ENCODE results near the gene SLC16A2. TPM values are rescaled to one million over a fixed set of nuclear protein-coding genes. Genes with fewer than 3 reads are reported as not detected.

The SLC16A2 gene
- total and polyA plus RNA-seq, 10 of the 15 experiments (the other 5 are each of a cell fraction or from before 2014, with no cell fraction given), result 0.08 to 0.13 TPM; not detected in 8

- TF ChIP-seq, protein P1, sequence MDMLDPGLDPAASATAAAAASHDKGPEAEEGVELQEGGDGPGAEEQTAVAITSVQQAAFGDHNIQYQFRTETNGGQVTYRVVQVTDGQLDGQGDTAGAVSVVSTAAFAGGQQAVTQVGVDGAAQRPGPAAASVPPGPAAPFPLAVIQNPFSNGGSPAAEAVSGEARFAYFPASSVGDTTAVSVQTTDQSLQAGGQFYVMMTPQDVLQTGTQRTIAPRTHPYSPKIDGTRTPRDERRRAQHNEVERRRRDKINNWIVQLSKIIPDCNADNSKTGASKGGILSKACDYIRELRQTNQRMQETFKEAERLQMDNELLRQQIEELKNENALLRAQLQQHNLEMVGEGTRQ (IDR thresholded peaks at IDR 0.05; ENCODE audit: borderline replicate concordance, low read depth, low read length), result no peak
- TF ChIP-seq IRF5 (IDR thresholded peaks at IDR 0.05; ENCODE audit: borderline replicate concordance) (no peak), SKIL (IDR thresholded peaks at IDR 0.05; ENCODE audit: low read depth, poor library complexity, severe bottlenecking) (no peak), FOXM1 (IDR thresholded peaks at IDR 0.05; ENCODE audit: low read depth, low read length) (no peak), CREB1 (IDR thresholded peaks at IDR 0.05; ENCODE audit: low read depth) (no peak)
Observed at GRCh38 chrX:74377282-74377681, 44.0 kb upstream of the SLC16A2 start (continued).

- H3K27me3 ChIP-seq (replicated peaks in 1 of 2; ENCODE audit: control insufficient read depth in 2 of 2, insufficient read depth in 2 of 2, low read length in 1 of 2), result no peaks in the 10 kb centered on the region
- DNase-seq (ENCODE audit: low read depth, low spot score), result peak; percentile 3
- no peak overlapping the region for H2AFZ ChIP-seq (ENCODE audit: control insufficient read depth, low read depth, low read length)
- no peaks in the 10 kb centered on the region for H3K36me3 ChIP-seq (ENCODE audit: control insufficient read depth in 2 of 2, insufficient read depth in 2 of 2, low read length in 1 of 2)
- WGBS (ENCODE audit: insufficient coverage, insufficient replicate concordance, low lambda C conversion rate, missing lambda C conversion rate), result 17% methylated on average over 2 of the region's 2 CpGs
- no peaks in the 10 kb centered on the region for H4K20me1 ChIP-seq (ENCODE audit: control insufficient read depth, insufficient read depth)
- no peak overlapping the region for H3K9ac ChIP-seq (ENCODE audit: control insufficient read depth, insufficient read depth, low read length)
- no TSS peak for BruUV-seq (replicated peaks)
- H3K4me3 ChIP-seq, result no peak overlapping the region
- no peak overlapping the region for H3K27ac ChIP-seq (ENCODE audit: control insufficient read depth, insufficient read depth)
- ChIA-PET CTCF (interaction anchor here (0.6 to 2.6 kb wide), 8 partner anchors 10 to 169 kb away, joined by 3 to 10 read pairs (median 6); no protein-coding TSS in a partner anchor), POLR2A (no interaction called here), SMC1A (ENCODE audit: uncharacterized antibody, unreplicated experiment) (interaction anchor here (0.6 to 1.0 kb wide), 3 partner anchors 169 to 1806 kb away, joined by 3 read pairs; no protein-coding TSS in a partner anchor), RAD21 (ENCODE audit: unreplicated experiment) (no interaction called here)
- peak; percentile 84 for FAIRE-seq
- ATAC-seq, result peak; percentile 100
- H3K4me1 ChIP-seq (ENCODE audit: control insufficient read depth, insufficient read depth, low read length), result no peaks in the 10 kb centered on the region
- no peaks in the 10 kb centered on the region for H3K79me2 ChIP-seq (ENCODE audit: control insufficient read depth, insufficient read depth, low read length)
- no peak overlapping the region for H3K4me2 ChIP-seq (ENCODE audit: control insufficient read depth, insufficient read depth)
- intact Hi-C loops (cut with micrococcal nuclease; ENCODE audit: unreplicated experiment), result loop anchor here (1.0 kb wide), 1 partner anchor 168 kb away; no protein-coding TSS in a partner anchor
- in situ Hi-C loops (cut with MboI), result loop anchor here (5.0 kb wide), 1 partner anchor 165 kb away; no protein-coding TSS in a partner anchor
- H3K9me3 ChIP-seq (replicated peaks; ENCODE audit: control insufficient read depth, insufficient read depth, low read length), result no peaks in the 10 kb centered on the region
- TF ChIP-seq RUNX3 (IDR thresholded peaks at IDR 0.05; ENCODE audit: low read length), result no peak
- TF ChIP-seq SPI1 (IDR thresholded peaks at IDR 0.05; ENCODE audit: borderline replicate concordance, insufficient read depth, low read depth, low read length), result no peak
- no peak for TF ChIP-seq NFYA (IDR thresholded peaks at IDR 0.05; ENCODE audit: borderline replicate concordance, low read depth, low read length)
- TF ChIP-seq PKNOX1 (IDR thresholded peaks at IDR 0.05), result peak; percentile 56; the same call in 1 of the 2 replicates
- TF ChIP-seq RAD21 (IDR thresholded peaks at IDR 0.05; ENCODE audit: insufficient read depth, low read depth, low read length), result peak; percentile 56
- 0 out of 2 replicates have a peak, but pooled peaks have one; percentile 17 for TF ChIP-seq YY1 (IDR thresholded peaks at IDR 0.05; ENCODE audit: low read depth, low read length)
- peak; percentile 43; the same call in 1 of the 2 replicates for TF ChIP-seq SMC3 (IDR thresholded peaks at IDR 0.05; ENCODE audit: borderline replicate concordance, low read length)
- no peak for TF ChIP-seq EZH2 (IDR thresholded peaks at IDR 0.05; ENCODE audit: borderline replicate concordance, control insufficient read depth, low read depth, low read length)
- TF ChIP-seq SMARCA5 (IDR thresholded peaks at IDR 0.05), result no peak
- no peak for TF ChIP-seq STAT3 (IDR thresholded peaks at IDR 0.05; ENCODE audit: low read depth, low read length)
- no peak for TF ChIP-seq MLLT1 (IDR thresholded peaks at IDR 0.05)
Observed at GRCh38 chrX:74382613-74383012, 38.7 kb upstream of the SLC16A2 start.
